ENCODE results near the gene SCP2.

Gene SCP2

DNA sequence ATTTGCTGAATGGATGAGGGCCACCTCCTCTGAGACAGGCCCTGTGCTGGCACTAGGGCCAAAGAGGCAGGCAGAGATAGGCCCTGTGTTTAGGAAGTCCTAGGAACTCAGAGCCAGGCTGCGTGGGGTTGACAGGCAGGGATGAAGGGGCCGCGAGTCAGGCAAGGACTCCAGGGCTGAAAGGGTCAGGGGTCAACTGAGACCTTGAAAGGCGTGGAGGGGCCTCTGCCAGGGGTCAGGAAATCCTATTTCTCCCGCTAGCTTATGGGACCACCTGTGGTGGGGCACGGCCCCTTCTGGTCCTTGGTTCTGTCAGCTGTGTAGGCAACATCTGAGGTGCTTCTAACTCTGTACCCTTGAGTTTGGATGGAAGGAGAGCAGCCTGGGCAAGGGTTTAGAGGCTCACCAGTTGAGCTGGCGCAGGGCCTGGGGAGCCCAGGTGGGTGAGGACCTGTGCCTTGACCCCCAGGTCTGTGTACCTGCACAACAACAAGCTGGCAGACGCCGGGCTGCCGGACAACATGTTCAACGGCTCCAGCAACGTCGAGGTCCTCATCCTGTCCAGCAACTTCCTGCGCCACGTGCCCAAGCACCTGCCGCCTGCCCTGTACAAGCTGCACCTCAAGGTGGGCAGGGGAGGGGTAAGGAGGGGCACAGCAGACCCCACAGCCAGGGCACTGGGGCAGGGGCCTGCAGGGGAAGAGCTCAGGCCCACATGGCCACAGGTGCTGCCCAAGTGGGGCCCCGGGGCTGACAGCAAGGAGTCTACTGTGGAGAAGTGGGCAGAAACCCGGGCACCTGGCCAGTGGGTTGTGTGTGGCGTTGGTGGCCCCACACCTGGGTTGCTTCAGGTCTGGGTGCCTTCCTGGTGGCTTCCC lies 149.9 kb downstream of the SCP2 start:
- H3K4ac ChIP-seq (ENCODE audit: low read depth in 1 of 2, low read length in 2 of 2) = no peak overlapping the region
- WGBS = 90% methylated on average over 19 of the region's 19 CpGs

DNA sequence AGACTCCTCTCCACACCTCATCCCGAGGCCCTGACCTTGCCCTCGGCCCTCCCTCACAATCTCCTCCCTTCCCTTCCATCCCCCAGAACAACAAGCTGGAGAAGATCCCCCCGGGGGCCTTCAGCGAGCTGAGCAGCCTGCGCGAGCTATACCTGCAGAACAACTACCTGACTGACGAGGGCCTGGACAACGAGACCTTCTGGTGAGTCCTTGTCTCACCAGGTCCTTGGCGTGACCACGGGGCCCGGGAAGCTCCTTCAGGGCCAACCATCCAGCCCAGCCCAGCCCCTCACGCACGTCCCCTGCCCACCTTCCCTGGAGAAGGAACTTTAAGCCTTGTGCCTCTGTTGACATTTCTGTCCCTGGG lies 150.5 kb downstream of the SCP2 start:
- Histone ChIP-seq H2BK5ac (ENCODE audit: low read depth, low read length, poor library complexity, severe bottlenecking) (no peak overlapping the region), H2BK15ac (ENCODE audit: low read depth, poor library complexity, severe bottlenecking) (no peak overlapping the region), H4K8ac (ENCODE audit: low read length) (no peak overlapping the region), H3K4me1 (ENCODE audit: control insufficient read depth, insufficient read depth, low read depth, low read length) (no peaks in the 10 kb centered on the region), H3K4me2 (ENCODE audit: low read length, poor library complexity, severe bottlenecking) (no peak overlapping the region), H3K14ac (ENCODE audit: low read length in 2 of 2) (no peak overlapping the region), H2BK120ac (ENCODE audit: low read depth, low read length) (no peak overlapping the region), H2AFZ (ENCODE audit: low read depth, low read length) (no peak overlapping the region), H3K23ac (ENCODE audit: low read length in 2 of 2) (no peak overlapping the region), H4K91ac (ENCODE audit: low read length) (no peak overlapping the region), H3K27ac (ENCODE audit: low read length, poor library complexity, severe bottlenecking) (no peak overlapping the region), H3K9ac (ENCODE audit: low read length) (no peak overlapping the region), H3K18ac (ENCODE audit: low read depth in 1 of 2, low read length in 2 of 2) (no peak overlapping the region), H3K9me3 (ENCODE audit: control insufficient read depth, low read length) (no peaks in the 10 kb centered on the region), H2AK5ac (ENCODE audit: low read length, severe bottlenecking) (no peak overlapping the region), H3K36me3 (ENCODE audit: control insufficient read depth in 1 of 2, insufficient read depth in 2 of 2, low read depth in 1 of 2, low read length in 2 of 2) (peaks cover 0 to 73% of the 10 kb centered on the region in 2 experiments), H3K27me3 (ENCODE audit: control insufficient read depth in 1 of 2, insufficient read depth in 1 of 2, low read length in 2 of 2) (no peaks in the 10 kb centered on the region), H3K4ac (ENCODE audit: low read depth in 1 of 2, low read length in 2 of 2) (no peak overlapping the region), H2BK12ac (ENCODE audit: low read length in 2 of 2) (no peak overlapping the region), H3K79me1 (replicated peaks; ENCODE audit: low read length, poor library complexity, severe bottlenecking) (no peaks in the 10 kb centered on the region), H3K4me3 (ENCODE audit: insufficient read depth in 1 of 2, low read depth in 1 of 2, low read length in 2 of 2) (no peak overlapping the region)
- DNase-seq = no peak
- WGBS = 94% methylated on average over 13 of the region's 13 CpGs

More for the DNA sequence above, 149.9 kb downstream of the SCP2 start:
- H3K9me3 ChIP-seq (ENCODE audit: control insufficient read depth, low read length) = no peaks in the 10 kb centered on the region
- H3K9ac ChIP-seq (ENCODE audit: low read length) = no peak overlapping the region
- peaks cover 0 to 73% of the 10 kb centered on the region in 2 experiments for H3K36me3 ChIP-seq (ENCODE audit: control insufficient read depth in 1 of 2, insufficient read depth in 2 of 2, low read depth in 1 of 2, low read length in 2 of 2)
- no peak overlapping the region for H2BK15ac ChIP-seq (ENCODE audit: low read depth, poor library complexity, severe bottlenecking)
- H3K18ac ChIP-seq (ENCODE audit: low read depth in 1 of 2, low read length in 2 of 2) = no peak overlapping the region
- H2BK5ac ChIP-seq (ENCODE audit: low read depth, low read length, poor library complexity, severe bottlenecking) = no peak overlapping the region
- H3K4me1 ChIP-seq (ENCODE audit: control insufficient read depth, insufficient read depth, low read depth, low read length) = no peaks in the 10 kb centered on the region
- H4K91ac ChIP-seq (ENCODE audit: low read length) = no peak overlapping the region
- no peak overlapping the region for H3K4me3 ChIP-seq (ENCODE audit: insufficient read depth in 1 of 2, low read depth in 1 of 2, low read length in 2 of 2)
- H3K27ac ChIP-seq (ENCODE audit: low read length, poor library complexity, severe bottlenecking) = no peak overlapping the region
- H4K8ac ChIP-seq (ENCODE audit: low read length) = no peak overlapping the region
- no peak overlapping the region for H2AK5ac ChIP-seq (ENCODE audit: low read length, severe bottlenecking)
- H3K23ac ChIP-seq (ENCODE audit: low read length in 2 of 2) = no peak overlapping the region
- no peak overlapping the region for H3K4me2 ChIP-seq (ENCODE audit: low read length, poor library complexity, severe bottlenecking)
- no peak overlapping the region for H2BK120ac ChIP-seq (ENCODE audit: low read depth, low read length)
- H3K79me1 ChIP-seq (replicated peaks; ENCODE audit: low read length, poor library complexity, severe bottlenecking) = no peaks in the 10 kb centered on the region
- no peak overlapping the region for H2AFZ ChIP-seq (ENCODE audit: low read depth, low read length)
- H3K27me3 ChIP-seq (ENCODE audit: control insufficient read depth in 1 of 2, insufficient read depth in 1 of 2, low read length in 2 of 2) = no peaks in the 10 kb centered on the region
- DNase-seq = no peak
- no peak overlapping the region for H3K14ac ChIP-seq (ENCODE audit: low read length in 2 of 2)
- no peak overlapping the region for H2BK12ac ChIP-seq (ENCODE audit: low read length in 2 of 2)

DNA sequence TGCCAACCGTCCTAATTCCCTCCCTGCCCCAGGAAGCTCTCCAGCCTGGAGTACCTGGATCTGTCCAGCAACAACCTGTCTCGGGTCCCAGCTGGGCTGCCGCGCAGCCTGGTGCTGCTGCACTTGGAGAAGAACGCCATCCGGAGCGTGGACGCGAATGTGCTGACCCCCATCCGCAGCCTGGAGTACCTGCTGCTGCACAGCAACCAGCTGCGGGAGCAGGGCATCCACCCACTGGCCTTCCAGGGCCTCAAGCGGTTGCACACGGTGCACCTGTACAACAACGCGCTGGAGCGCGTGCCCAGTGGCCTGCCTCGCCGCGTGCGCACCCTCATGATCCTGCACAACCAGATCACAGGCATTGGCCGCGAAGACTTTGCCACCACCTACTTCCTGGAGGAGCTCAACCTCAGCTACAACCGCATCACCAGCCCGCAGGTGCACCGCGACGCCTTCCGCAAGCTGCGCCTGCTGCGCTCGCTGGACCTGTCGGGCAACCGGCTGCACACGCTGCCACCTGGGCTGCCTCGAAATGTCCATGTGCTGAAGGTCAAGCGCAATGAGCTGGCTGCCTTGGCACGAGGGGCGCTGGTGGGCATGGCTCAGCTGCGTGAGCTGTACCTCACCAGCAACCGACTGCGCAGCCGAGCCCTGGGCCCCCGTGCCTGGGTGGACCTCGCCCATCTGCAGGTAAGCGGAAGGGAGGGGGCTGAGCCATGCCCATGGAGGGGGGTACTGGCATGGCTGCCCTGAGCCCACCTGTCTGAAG lies 151.4 kb downstream of the SCP2 start:
- Histone ChIP-seq H3K23ac (ENCODE audit: low read length in 2 of 2) (no peak overlapping the region), H4K8ac (ENCODE audit: low read length) (no peak overlapping the region), H2BK12ac (ENCODE audit: low read length in 2 of 2) (no peak overlapping the region), H2BK5ac (ENCODE audit: low read depth, low read length, poor library complexity, severe bottlenecking) (no peak overlapping the region), H3K79me1 (replicated peaks; ENCODE audit: low read length, poor library complexity, severe bottlenecking) (no peaks in the 10 kb centered on the region), H3K36me3 (ENCODE audit: control insufficient read depth in 1 of 2, insufficient read depth in 2 of 2, low read depth in 1 of 2, low read length in 2 of 2) (peaks cover 0 to 76% of the 10 kb centered on the region in 2 experiments), H3K14ac (ENCODE audit: low read length in 2 of 2) (no peak overlapping the region), H4K91ac (ENCODE audit: low read length) (no peak overlapping the region), H3K4me1 (ENCODE audit: control insufficient read depth, insufficient read depth, low read depth, low read length) (peaks cover 2% of the 10 kb centered on the region), H3K27me3 (ENCODE audit: control insufficient read depth in 1 of 2, insufficient read depth in 1 of 2, low read length in 2 of 2) (no peaks in the 10 kb centered on the region), H2BK15ac (ENCODE audit: low read depth, poor library complexity, severe bottlenecking) (no peak overlapping the region), H3K4me2 (ENCODE audit: low read length, poor library complexity, severe bottlenecking) (no peak overlapping the region), H2AK5ac (ENCODE audit: low read length, severe bottlenecking) (no peak overlapping the region), H3K4me3 (ENCODE audit: insufficient read depth in 1 of 2, low read depth in 1 of 2, low read length in 2 of 2) (no peak overlapping the region), H2BK120ac (ENCODE audit: low read depth, low read length) (no peak overlapping the region), H3K9ac (ENCODE audit: low read length) (no peak overlapping the region), H2AFZ (ENCODE audit: low read depth, low read length) (no peak overlapping the region), H3K9me3 (ENCODE audit: control insufficient read depth, low read length) (no peaks in the 10 kb centered on the region), H3K27ac (ENCODE audit: low read length, poor library complexity, severe bottlenecking) (no peak overlapping the region), H3K18ac (ENCODE audit: low read depth in 1 of 2, low read length in 2 of 2) (no peak overlapping the region), H3K4ac (ENCODE audit: low read depth in 1 of 2, low read length in 2 of 2) (no peak overlapping the region)
- DNase-seq = no peak
- 95% methylated on average over 46 of the region's 46 CpGs for WGBS

DNA sequence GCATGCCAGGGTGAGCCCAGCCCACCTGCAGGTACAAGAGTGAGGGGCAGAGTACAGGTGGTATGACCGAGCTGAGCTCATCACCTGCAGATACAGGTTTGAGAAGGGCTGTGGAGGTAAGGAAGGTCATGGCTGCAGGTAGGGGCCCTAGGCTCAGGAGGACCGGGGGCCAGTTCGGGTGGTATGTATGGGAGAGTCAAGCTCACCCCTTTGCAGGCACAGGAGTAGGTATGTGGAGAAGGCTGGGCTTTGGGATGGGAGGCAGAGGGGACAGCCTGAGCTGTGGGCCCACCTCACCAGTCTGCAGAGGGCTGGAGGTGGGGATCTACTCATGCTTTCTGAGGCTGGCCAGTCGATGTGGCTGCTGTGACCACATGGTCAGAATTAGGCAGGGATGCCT lies 152.2 kb downstream of the SCP2 start:
- Histone ChIP-seq H3K23ac (ENCODE audit: low read length in 2 of 2) (no peak overlapping the region), H3K9me3 (ENCODE audit: control insufficient read depth, low read length) (no peaks in the 10 kb centered on the region), H3K4me3 (ENCODE audit: insufficient read depth in 1 of 2, low read depth in 1 of 2, low read length in 2 of 2) (no peak overlapping the region), H3K79me1 (replicated peaks; ENCODE audit: low read length, poor library complexity, severe bottlenecking) (no peaks in the 10 kb centered on the region), H2BK15ac (ENCODE audit: low read depth, poor library complexity, severe bottlenecking) (no peak overlapping the region), H3K4me1 (ENCODE audit: control insufficient read depth, insufficient read depth, low read depth, low read length) (peaks cover 2% of the 10 kb centered on the region), H2BK12ac (ENCODE audit: low read length in 2 of 2) (no peak overlapping the region), H2AFZ (ENCODE audit: low read depth, low read length) (no peak overlapping the region), H3K27me3 (ENCODE audit: control insufficient read depth in 1 of 2, insufficient read depth in 1 of 2, low read length in 2 of 2) (no peaks in the 10 kb centered on the region), H4K8ac (ENCODE audit: low read length) (no peak overlapping the region), H3K27ac (ENCODE audit: low read length, poor library complexity, severe bottlenecking) (no peak overlapping the region), H3K4ac (ENCODE audit: low read depth in 1 of 2, low read length in 2 of 2) (no peak overlapping the region), H3K36me3 (ENCODE audit: control insufficient read depth in 1 of 2, insufficient read depth in 2 of 2, low read depth in 1 of 2, low read length in 2 of 2) (peaks cover 0 to 83% of the 10 kb centered on the region in 2 experiments), H3K9ac (ENCODE audit: low read length) (no peak overlapping the region), H3K14ac (ENCODE audit: low read length in 2 of 2) (no peak overlapping the region), H3K4me2 (ENCODE audit: low read length, poor library complexity, severe bottlenecking) (no peak overlapping the region), H4K91ac (ENCODE audit: low read length) (no peak overlapping the region), H2BK5ac (ENCODE audit: low read depth, low read length, poor library complexity, severe bottlenecking) (no peak overlapping the region), H2AK5ac (ENCODE audit: low read length, severe bottlenecking) (no peak overlapping the region), H2BK120ac (ENCODE audit: low read depth, low read length) (no peak overlapping the region), H3K18ac (ENCODE audit: low read depth in 1 of 2, low read length in 2 of 2) (no peak overlapping the region)
- 88% methylated on average over 4 of the region's 4 CpGs for WGBS
- DNase-seq = no peak

All from mesenchymal stem cell (in vitro differentiated cells and primary cell).